ENCODE measurements around the gene NARS2.
A peak's percentile ranks its signal among the peaks of the same experiment; 100 is the strongest.
"Not testable (repeated sequence)": the region's sequence is repeated elsewhere in the genome, so short reads cannot be mapped to it uniquely, and the experiment has no call there.

The NARS2 gene, protein sequence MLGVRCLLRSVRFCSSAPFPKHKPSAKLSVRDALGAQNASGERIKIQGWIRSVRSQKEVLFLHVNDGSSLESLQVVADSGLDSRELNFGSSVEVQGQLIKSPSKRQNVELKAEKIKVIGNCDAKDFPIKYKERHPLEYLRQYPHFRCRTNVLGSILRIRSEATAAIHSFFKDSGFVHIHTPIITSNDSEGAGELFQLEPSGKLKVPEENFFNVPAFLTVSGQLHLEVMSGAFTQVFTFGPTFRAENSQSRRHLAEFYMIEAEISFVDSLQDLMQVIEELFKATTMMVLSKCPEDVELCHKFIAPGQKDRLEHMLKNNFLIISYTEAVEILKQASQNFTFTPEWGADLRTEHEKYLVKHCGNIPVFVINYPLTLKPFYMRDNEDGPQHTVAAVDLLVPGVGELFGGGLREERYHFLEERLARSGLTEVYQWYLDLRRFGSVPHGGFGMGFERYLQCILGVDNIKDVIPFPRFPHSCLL
- total RNA-seq: 20.2 to 34.1 (median 30.5) reads per million in 4 donors

DNA sequence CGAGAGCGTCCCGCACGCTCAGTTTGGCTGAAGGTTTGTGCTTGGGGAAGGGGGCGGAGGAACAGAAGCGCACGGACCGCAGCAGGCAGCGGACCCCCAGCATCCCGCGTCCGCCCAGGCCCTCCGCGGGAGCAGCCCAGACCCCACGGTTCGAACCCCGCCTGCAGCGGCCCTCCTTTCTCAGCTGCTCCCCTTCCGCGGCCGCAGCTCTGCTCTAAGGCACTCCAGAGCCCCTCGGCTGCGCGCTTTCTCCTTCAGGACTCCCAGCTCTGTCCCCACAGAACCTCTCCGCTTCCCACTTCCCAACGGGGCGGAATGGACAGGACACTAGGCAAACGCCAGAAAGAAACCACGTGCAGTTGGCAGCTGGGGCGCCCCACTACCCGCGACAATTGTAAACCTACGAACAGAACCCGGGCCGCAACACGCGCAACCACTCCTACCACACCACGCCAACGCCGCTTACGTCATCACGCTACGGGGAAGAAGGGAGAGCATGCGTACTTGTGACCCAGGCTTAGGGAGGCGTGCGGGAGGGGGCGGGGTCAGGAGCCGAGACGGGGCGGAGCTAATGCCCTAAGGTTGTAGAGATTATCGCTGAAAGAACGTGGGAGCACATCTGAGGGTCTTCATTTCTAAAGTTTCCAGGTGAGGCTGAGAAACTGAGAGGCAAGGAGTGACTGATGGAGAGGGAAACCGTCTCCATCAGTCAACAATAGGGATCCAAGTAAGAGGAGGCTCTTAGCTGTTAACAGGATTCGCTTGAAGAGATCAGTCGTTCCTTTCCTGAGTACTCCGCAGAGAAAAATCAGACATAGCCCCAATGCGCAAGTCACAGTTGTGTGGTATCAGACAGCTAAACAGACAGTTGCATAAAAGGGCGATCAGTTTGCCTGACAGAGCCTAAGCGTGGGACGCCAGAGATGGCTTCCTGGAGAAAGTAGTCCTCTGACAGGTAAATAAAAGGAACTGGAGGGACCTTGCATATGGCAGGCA is at the start of gene NARS2:
Gene NARS2 (minus strand): TSS at position 479 of the 996 bp plus-strand sequence. CDS start 376 bp downstream, at position 103.
- peak; percentile 90 to 97 (median 95) for DNase-seq

DNA sequence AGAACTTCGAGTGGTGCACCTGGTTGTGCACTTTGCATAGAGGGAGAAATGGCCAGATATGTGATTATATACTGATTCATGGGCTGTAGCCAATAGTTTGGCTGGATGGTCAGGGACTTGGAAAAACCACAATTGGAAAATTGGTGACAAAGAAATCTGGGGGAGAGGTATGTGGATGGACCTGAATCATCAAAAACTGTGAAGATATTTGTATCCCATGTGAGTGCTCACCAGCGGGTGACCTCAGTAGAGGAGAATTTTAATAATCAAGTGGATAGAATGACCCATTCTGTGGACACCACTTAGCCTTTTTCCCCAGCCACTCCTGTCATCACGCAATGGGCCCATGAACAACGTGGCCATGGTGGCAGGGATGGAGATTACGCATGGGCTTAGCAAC is 48.0 kb upstream of the NARS2 start:
- DNase-seq: no peak

DNA sequence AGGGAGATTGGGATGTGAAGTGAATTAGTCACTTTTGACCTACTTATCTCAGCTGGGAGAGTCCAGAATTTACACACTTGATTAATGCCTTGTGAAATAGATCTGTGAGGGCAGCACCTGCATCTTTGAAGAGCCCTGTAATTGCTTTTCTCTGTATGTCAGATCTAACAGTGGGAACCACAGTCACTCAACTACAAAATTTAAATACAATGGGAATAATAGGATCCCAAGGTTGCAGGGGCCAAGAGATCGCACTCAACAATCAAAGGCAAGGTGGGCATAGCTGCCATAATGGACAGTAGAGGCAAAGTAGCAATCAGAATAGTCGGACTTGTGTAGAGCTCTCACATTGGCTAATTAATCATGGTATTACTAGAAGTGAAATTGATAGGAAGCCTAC is 45.5 kb upstream of the NARS2 start:
- no peak for DNase-seq

DNA sequence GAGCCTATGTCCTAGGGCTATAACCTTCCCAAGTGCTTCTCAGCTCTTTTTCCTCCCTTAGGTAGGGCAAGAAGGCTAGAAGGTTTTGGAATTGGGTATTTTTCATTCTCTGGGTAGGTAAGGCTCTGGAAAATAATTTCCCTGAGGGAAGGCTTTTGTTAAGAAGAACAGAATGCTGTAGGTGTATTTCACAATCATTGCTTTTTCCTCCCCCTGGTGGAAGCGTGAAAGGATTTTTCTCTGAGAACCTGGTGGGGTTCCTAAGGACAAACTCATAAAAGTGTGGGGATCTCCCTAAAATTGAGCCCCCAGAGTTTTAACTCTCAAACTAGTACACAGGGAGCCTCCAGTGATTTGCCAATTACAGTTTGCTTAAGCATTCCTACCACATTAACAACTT is 41.1 kb upstream of the NARS2 start:
- DNase-seq: no peak

DNA sequence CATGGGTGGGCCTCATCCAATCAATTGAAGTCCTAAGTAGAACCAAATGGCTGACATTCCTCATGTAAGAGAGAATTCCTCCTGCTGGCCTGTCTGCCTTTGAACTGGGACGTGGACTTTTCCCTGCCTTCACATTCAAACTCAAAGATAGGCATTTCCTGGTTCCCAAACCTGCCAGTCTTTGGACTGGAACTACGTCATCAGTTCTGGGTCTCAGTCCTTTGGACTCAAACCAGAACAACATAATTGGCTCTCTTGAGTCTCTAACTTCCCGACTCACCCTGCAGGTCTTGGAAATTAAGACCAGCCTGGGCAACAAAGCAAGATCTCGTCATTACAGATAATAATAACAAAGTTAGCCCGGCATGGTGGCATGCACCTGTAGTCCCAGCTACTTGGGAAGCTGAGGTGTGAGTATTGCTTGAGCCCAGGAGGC is 38.7 kb upstream of the NARS2 start:
- DNase-seq: no peak

DNA sequence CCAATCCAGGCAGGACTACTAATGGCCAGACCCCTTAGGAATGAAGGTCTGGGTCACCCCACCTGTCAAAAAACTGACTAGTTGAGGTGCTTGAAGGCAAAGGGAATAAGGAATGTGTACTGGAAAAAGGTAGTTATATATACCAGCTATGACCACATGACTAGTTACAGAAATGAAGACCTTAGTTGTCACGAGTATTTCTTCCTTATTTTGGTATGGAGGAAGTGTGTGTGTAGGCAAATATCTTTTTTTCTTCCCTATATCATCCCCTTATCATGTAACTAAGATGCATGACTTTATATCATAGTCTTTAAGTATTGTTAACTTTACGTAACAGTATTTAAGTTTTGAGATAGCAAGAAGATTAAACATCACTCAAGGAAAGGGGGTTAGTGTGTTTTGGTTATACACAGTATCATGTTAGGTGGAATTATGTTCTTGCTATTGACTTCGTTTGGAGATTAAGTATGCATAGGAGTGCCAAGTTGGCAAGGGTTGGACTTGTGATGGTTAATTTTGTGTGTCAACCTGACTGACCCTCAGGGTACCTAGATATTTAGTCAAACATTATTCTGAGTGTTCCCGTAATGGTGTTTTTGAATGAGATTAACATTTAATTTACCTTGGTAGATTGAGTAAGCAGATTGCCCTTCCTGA is 38.2 kb upstream of the NARS2 start:
- DNase-seq: no peak

DNA sequence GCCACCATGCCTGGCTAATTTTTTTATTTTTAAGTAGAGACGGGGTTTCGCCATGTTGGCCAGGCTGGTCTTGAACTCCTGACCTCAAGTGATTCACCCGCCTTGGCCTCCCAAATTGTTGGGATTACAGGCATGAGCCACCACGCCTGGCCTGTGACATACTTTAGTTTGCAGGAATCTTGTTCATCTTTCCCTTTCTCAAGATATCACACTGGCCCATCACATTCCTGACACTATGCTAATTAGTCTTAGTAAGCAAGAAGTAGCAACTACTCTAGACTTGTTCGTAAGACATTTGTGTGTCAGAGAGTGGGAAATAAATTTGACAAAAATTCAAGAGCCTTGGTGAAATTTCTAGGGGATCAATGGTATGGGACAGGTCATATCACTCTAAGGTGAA is 34.7 kb upstream of the NARS2 start:
- DNase-seq: not testable (repeated sequence)

DNA sequence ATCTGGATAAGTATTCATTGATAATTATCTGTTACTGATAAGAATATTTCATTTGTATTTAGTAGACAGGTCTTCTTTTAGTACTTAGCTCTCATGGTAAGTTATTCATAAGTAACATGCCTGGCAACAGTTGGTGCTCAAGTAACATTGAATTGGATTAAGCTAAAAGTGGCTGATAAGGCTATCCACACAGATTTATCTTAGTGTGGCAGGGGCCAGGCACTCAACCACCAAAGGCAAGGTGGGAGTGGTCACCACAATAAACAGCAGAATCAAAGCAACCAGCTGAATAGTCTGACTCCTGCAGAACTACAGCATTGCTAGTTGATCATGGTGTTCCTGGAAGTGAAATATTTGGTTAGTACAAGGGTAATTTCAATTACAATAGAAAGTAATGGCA is 33.0 kb upstream of the NARS2 start:
- DNase-seq: no peak

DNA sequence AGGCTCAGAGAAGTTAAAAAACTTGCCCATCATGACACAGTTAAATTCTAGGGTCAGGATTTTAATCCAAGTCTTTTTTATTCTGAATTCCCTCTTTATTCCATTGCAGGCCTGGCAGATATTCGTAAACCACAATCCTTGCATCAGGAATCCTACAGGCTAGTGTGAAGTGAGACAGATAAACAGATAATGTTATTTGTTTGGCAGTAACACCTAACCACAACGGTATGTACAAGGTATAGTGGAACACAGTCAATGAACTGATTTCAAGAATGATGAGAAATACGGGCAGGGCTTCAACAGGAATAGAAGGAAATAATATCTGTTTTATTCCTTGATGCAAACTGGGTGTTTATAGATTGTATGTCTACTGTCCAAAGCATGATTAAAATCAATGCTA is 32.0 kb upstream of the NARS2 start:
- DNase-seq: no peak

DNA sequence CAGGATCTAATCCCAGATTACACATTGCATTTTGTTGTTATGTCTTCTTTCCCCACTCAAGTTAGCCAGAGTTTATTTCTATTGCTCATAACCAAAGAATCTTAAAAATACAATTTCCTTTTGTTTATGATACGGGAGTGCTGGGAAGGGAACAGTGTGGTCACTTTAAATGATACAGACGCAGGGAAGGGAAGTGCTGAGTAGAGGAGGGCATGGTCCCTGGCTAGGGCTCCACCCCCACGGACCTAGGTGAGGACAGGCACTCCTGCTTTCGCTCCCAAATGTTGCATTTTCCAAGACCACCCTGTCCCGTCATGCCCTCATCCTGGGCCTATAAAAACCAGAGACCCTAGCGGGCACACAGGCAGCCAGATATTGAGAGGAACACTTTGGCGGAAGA is 30.6 kb upstream of the NARS2 start:
- DNase-seq: no peak

DNA sequence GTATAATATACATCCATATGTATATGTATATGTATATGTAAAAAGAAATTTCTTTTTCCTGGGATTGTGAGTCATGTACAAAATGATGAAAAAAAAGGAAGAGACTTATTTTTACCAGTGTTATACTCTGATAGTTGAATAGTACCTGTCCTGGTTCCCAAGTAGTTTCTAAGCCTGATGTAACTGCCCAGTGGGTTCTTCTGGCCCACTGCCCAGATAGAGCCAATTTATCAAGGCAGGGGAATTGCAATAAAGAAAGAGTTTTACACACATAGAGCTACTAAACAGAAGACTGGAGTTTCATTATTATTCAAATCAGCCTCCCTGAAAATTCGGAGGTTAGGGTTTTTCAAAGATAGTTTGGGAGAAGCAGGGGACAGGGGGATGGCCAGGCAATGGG is 29.1 kb upstream of the NARS2 start:
- DNase-seq: no peak

DNA sequence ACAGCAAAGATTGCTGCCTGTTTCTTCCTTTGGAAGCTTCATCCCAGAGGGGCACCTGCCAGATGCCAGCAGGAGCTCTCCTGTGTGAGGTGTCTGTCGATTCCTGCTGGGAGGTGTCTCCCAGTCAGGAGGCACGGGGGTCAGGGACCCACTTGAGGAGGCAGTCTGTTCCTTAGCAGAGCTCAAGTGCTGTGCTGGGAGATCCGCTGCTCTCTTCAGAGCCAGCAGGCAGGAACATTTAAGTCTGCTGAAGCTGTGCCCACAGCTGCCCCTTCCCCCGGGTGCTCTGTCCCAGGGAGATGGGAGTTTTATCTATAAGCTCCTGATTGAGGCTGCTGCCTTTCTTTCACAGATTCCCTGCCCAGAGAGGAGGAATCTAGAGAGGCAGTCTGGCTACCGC is 28.1 kb upstream of the NARS2 start:
- not testable (repeated sequence) for DNase-seq

DNA sequence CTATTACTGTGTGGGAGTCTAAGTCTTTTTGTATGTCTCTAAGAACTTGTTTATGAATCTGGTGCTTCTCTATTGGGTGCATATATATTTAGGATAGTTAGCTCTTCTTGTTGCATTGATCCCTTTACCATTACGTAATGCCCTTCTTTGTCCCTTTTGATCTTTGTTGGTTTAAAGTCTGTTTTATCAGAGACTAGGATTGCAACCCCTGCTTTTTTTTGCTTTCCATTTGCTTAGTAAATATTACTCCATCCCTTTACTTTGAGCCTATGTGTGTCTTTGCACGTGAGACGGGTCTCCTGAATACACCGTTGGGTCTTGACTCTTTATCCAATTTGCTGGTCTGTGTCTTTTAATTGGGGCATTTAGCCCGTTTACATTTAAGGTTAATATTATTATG is 26.4 kb upstream of the NARS2 start:
- DNase-seq: not testable (repeated sequence)

DNA sequence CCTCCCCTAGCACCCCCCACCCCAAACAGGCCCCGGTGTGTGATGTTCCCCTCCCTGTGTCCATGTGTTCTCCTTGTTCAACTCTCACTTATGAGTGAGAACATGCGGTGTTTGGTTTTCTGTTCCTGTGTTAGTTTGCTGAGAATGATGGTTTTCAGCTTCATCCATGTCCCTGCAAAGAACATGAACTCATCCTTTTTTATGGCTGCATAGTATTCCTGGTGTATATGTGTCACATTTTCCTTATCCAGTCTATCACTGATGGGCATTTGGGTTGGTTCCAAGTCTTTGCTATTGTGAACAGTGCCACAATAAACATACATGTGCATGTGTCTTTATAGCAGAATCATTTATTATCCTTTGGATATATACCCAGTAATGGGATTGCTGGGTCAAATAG is 22.9 kb upstream of the NARS2 start:
- DNase-seq: not testable (repeated sequence)

DNA sequence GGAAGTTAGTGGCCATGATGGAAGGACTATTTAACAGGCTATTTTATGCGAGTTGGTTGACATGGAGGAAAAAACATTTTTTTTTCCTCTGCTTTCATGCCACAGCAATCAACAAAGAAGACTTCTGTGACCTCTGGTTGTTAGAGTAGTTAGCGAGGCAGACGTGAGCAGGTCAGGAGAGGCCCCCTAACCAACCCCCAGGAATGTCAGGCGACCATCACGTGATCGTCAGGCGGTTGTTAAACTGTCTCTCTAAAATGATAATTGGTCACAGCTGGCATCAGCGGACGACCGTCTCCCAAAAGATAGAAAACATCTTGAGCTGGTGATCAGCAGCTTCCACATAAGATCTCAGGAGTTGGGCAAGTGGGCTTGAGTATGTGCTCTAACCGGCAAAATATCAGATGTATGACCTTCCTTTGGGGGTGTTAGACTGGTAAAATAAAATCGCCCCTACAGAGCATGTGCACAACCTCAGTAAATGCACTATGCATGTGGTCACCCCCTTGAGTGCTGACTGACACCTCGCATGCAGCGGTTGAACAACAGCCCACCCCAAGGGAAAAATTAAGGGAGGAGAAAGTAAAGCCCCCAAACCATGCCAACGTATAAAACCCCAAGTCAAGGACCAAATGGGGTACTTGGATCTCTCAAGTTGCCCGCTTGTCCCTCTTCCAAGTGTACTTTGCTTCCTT is 20.9 kb upstream of the NARS2 start:
- DNase-seq: no peak

DNA sequence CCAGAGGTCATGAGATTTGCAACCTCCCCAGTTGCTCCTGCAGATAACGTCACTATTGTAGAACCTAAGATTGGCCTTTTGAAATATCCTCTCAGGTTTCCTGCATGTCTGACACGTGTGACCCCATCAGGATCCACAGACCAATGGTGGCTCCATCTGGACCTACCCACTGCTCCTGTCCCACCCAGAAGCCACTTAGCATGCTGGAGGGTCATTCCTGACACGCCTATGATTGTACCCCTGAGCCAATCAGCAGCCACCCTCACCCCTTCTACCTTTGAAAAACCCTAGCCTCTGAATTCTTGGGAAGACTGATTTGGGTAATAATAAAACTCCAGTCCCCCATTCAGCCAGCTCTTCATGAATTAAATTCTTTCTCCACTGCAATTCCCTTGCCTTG is 20.1 kb upstream of the NARS2 start:
- DNase-seq: no peak

DNA sequence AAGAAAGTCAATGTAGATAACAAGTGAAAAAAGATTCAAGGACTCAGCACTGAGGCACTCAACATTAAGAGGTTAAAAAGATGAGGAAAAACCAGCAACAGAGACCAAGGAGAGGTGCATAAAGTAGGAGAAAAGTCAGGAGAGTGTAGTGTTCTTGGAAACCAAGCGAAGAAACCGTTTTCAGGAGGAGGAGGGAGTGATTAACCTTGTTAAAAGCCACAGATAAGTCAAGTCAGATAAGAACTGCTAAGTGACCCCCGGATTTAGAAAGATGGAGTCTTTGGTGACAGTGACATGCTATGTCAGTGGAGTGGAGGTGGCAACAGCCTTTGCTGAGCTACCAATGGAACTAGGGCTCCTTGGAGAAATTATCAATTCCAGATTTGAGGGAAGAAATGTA is 13.9 kb upstream of the NARS2 start:
- DNase-seq: no peak

DNA sequence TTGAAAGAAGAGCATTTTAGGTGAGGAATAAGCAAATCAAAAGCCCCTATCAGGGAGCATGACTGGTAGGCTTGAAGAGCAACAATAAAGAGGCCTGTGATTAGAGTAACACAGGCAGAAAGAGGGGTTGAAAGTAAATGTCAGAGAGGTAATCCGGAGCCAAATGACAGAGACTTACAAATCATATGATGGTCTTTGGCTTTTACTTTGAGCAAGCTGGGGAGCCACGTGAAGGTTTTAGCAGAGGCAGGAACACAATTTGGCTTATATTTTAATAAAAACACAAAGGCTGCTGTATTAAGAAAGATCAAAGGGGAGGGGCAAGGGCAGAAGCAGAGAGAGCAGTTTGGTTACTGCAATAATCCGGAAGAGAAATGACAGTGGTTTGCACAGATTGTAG is 12.8 kb upstream of the NARS2 start:
- no peak for DNase-seq

DNA sequence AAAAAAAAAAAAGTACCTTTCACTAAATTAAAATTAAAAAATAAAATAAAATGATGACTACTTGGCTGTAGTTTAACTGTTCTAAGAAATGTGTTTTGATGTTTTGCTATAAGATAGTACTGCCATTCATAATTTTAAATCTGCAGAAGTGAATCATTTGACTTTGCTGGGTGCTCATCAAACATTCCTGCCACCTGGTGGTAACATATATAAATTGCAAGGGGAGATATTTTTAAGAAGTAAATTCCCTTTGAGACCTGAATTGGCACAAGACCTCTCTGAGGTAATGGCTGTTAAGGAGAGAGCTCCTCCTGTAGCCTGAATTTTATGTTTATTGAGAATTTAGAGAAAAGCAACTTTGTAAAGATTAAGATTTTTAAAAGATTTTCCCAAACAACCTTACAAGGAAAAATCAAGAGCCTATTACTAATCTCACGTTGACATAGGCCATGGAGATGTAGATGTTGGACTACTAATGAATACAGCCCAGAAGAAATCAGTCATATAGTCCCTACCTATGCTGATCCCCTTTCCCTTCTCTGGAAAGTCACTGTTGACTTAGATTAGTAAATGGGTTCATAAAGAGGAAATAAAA is 11.9 kb upstream of the NARS2 start:
- peak in 1 of 5 donors; percentile 45 for DNase-seq

DNA sequence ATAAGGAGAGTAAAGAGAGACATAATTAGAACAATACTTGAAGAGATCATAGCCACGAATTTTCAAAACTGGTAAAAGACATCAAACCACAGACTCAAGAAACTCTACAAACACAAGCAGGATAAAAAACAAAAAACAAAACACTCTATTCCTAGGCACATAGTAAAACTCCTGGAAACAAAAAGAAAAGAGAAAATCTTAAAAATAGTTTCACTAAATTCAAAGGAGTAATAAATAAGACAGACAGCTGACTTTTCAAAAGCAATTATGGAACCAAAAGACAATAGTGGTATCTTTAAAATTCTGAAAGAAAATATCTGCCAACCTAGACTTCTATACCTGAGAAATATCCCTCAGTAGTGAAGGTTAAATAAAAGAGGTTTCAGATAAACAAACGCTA is 9.2 kb upstream of the NARS2 start:
- no peak for DNase-seq

DNA sequence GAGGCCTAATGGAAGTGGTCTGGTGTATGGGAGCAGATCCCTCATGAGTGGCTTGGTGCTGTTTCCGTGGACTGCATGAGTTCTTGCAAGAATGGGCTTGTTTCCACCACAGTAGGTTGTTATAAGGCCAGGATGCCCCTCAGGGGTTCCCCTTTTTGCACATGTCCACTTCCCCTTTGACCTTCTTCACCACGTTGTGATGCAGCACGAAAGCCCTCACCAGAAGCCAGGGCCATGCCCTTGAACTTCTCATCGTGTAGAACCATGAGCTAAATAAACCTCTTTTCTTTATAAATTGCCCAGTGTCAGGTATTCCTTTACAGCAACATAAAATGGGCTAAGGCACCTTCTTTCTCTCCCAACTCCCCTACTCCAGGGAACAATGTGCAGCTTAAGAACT is 2.8 kb upstream of the NARS2 start:
- DNase-seq: no peak

DNA sequence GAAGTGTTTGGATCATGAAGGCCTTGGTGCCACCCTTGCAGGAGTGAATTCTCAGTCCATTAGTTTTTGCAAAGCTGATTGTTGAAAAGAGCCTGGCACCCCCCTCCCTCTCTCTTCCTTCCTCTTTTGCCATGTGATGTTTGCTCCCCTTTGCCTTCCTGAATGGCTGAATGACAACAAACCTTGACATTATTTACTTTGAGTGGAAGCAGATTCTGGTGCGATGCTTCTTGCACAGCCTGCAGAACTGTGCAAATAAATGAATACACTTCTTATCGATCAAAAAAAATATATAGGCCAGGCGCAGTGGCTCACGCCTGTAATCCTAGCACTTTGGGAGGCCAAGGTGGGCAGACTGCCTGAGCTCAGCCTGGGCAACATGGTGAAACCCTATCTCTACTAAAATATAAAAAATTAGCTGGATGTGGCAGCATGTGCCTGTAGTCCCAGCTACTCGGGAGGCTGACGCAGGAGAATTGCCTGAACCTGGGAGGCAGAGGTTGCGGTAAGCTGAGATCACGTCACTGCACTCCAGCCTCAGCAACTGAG is 2.0 kb upstream of the NARS2 start:
- DNase-seq: no peak
